AG09309 (cell line): ENCODE data around the gene TSHZ2.

ENCODE experiments used
- DNase-seq: peaks from one replicate; pipeline ENCODE4 v3.0.0-alpha.2; 2010; ENCODE audit warnings: low read depth
- H3K4me3 ChIP-seq: 2 replicates; pipeline ENCODE4 v1.5.1; 2011; ENCODE audit warnings: mild to moderate bottlenecking, low read depth, low read length, moderate library complexity; ENCODE audit not compliant: control insufficient read depth
- CTCF ChIP-seq: IDR thresholded peaks from 2 replicates; pipeline ENCODE4 v1.5.1; 2011; ENCODE audit warnings: mild to moderate bottlenecking, low read depth, low read length, inconsistent platforms; ENCODE audit not compliant: insufficient read depth, control insufficient read depth; ENCODE audit errors: missing control alignments

The TSHZ2 gene

GRCh38 chr20:53438368-53438767 is 466.2 kb downstream of the TSHZ2 start:
- TF ChIP-seq CTCF = no peak
- no peak for DNase-seq
- no peak overlapping the region for H3K4me3 ChIP-seq

GRCh38 chr20:53439046-53439445 is 466.9 kb downstream of the TSHZ2 start:
- DNase-seq = no peak
- no peak overlapping the region for H3K4me3 ChIP-seq
- no peak for TF ChIP-seq CTCF

GRCh38 chr20:53439616-53440015 is 467.5 kb downstream of the TSHZ2 start:
- H3K4me3 ChIP-seq = no peak overlapping the region
- no peak for DNase-seq
- no peak for TF ChIP-seq CTCF

GRCh38 chr20:53444401-53445149 is 472.4 kb downstream of the TSHZ2 start:
- no peak for TF ChIP-seq CTCF
- H3K4me3 ChIP-seq = no peak overlapping the region
- DNase-seq = no peak

GRCh38 chr20:53445321-53445731 is 473.2 kb downstream of the TSHZ2 start:
- no peak for TF ChIP-seq CTCF
- DNase-seq = no peak

GRCh38 chr20:53445932-53446331 is 473.8 kb downstream of the TSHZ2 start:
- H3K4me3 ChIP-seq = no peak overlapping the region
- no peak for DNase-seq
- no peak for TF ChIP-seq CTCF

More at GRCh38 chr20:53445321-53445731, 473.2 kb downstream of the TSHZ2 start:
- H3K4me3 ChIP-seq = no peak overlapping the region
